ENCODE data around the gene DPM3. TPM values are rescaled to one million over a fixed set of nuclear protein-coding genes. Genes with fewer than 3 reads are reported as not detected.
"Not testable (repeated sequence)": the region's sequence is repeated elsewhere in the genome, so short reads cannot be mapped to it uniquely, and the experiment has no call there.

Gene DPM3
- total and polyA plus RNA-seq, 9 of the 15 experiments (the other 6 are each of a cell fraction or from before 2014, with no cell fraction given) = 3.7 to 120 (median 36.4) TPM

DNA sequence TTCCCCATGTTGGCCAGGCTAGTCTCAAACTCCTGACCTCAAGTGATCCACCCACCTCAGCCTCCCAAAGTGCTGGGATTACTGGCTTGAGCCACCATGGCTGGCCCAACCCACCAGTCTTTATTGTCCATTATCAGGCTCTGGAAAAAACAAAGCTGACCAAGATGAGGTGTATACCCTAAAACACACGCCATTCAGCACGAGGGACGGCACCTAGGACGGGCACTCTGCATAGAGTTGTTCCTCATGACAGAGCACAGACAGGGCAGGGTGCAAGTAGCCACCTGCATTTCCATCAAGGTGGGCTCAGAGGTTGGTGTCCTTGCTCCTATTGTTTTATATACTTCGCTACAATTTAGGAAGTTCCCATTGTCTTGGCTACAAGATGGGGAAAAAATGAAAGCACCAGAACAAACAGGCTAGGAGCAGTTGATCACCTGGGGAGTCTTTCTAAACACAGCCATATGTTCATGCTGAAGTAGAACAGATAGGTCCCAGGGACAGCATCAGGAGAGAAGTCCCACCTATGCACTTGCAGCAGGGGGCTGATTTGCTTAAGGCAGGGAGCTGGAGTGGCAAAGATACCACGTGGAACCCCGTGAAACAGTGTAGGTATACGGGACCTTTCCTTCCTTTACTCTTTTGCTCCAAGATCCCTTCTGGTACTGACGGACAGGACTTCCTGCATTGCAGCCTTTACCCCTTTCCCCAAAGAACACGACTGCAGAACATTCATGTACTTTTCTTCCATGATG lies 28.3 kb upstream of the DPM3 start:
- H3K9me1 ChIP-seq (ENCODE audit: control insufficient read depth, insufficient read depth, low read length) = no peaks in the 10 kb centered on the region
- ChIA-PET CTCF (ENCODE audit: low intra/inter-chr PET ratio) (interaction anchor here (0.7 to 4.4 kb wide), 6 partner anchors 48 to 84 kb away, joined by 3 to 59 read pairs (median 18); no protein-coding TSS in a partner anchor), POLR2A (interaction anchor here (0.8 to 1.4 kb wide), 6 partner anchors 10 to 106 kb away, joined by 3 to 9 read pairs (median 4); no protein-coding TSS in a partner anchor)
- in situ Hi-C loops (cut with MboI) (loop anchor here (5.0 kb wide), 1 partner anchor 76 kb away; no protein-coding TSS in a partner anchor), intact Hi-C loops (cut with micrococcal nuclease) (loop anchor here (5.0 kb wide), 1 partner anchor 56 kb away; no protein-coding TSS in a partner anchor)
- TF ChIP-seq SUPT5H (IDR thresholded peaks at IDR 0.05) = peak; percentile 26; the same call in 1 of the 2 replicates
- no peak for TF ChIP-seq SMAD4 (CRISPR knock-in tag; conservative IDR thresholded peaks at IDR 0.05)
- TF ChIP-seq POLR2B (IDR thresholded peaks at IDR 0.05; ENCODE audit: low read depth, partially characterized antibody) = peak; percentile 40
- H3K36me3 ChIP-seq (ENCODE audit: control insufficient read depth, insufficient read depth, low read length) = peaks cover 35% of the 10 kb centered on the region
- no TSS peak for BruUV-seq (replicated peaks)
- H3K27me3 ChIP-seq (ENCODE audit: control insufficient read depth in 2 of 2, insufficient read depth in 2 of 2, low read length in 2 of 2) = no peaks in the 10 kb centered on the region
- WGBS (ENCODE audit: insufficient coverage, low coverage, missing lambda C conversion rate) = 79% methylated on average over 10 of the region's 10 CpGs
- FAIRE-seq (no peak), DNase-seq (ENCODE audit: extremely low read depth in 1 of 4, low spot score in 3 of 4) (no peak), ATAC-seq (no peak)
- H3K9ac ChIP-seq (ENCODE audit: insufficient read depth in 1 of 2, low read depth in 2 of 2, low read length in 2 of 2) = no peak overlapping the region
- H3K4me3 ChIP-seq = no peak overlapping the region
- no peak overlapping the region for H3K4me2 ChIP-seq (ENCODE audit: insufficient read depth, low read length)
- H3K9me3 ChIP-seq (replicated peaks; ENCODE audit: control insufficient read depth, insufficient read depth, low read depth, low read length) = no peaks in the 10 kb centered on the region
- H3K27ac ChIP-seq (ENCODE audit: extremely low read depth, low read depth, low read length) = no peak overlapping the region
- peaks cover 13 to 21% of the 10 kb centered on the region in 2 experiments; a peak in 4 of 5 replicates for H3K4me1 ChIP-seq (replicated peaks in 1 of 2; ENCODE audit: control insufficient read depth in 2 of 2, insufficient read depth in 2 of 2, low read length in 2 of 2)
- H4K20me1 ChIP-seq (replicated peaks; ENCODE audit: control insufficient read depth, insufficient read depth, low read length) = no peaks in the 10 kb centered on the region
- no peak overlapping the region for H2AFZ ChIP-seq (ENCODE audit: low read depth, low read length)
- H3K79me2 ChIP-seq (ENCODE audit: control insufficient read depth, insufficient read depth, low read length) = peaks cover 15% of the 10 kb centered on the region

DNA sequence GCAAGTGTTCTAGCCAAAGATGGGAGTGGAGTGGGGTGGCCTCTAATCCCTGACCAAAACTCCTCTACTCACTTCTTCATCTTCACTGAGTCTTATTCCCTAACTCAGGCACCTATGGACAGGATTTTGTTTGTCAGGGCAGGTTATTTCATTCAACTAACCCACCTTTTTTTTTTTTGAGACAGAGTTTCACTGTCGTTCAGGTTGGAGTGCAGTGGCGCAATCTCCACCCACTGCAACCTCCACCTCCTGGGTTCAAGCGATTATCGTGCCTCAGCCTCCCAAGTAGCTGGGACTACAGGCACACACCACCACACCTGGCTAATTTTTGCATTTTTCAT lies 27.7 kb upstream of the DPM3 start:
- not testable (repeated sequence) for H2AFZ ChIP-seq (ENCODE audit: low read depth, low read length); BruUV-seq (replicated peaks); H4K20me1 ChIP-seq (replicated peaks; ENCODE audit: control insufficient read depth, insufficient read depth, low read length); H3K9me3 ChIP-seq (replicated peaks; ENCODE audit: control insufficient read depth, insufficient read depth, low read depth, low read length); H3K27me3 ChIP-seq (ENCODE audit: control insufficient read depth in 2 of 2, insufficient read depth in 2 of 2, low read length in 2 of 2); ATAC-seq; H3K4me2 ChIP-seq (ENCODE audit: insufficient read depth, low read length); FAIRE-seq; H3K9me1 ChIP-seq (ENCODE audit: control insufficient read depth, insufficient read depth, low read length); DNase-seq (ENCODE audit: extremely low read depth in 1 of 4, low spot score in 3 of 4); H3K9ac ChIP-seq (ENCODE audit: insufficient read depth in 1 of 2, low read depth in 2 of 2, low read length in 2 of 2); H3K4me3 ChIP-seq; H3K27ac ChIP-seq (ENCODE audit: extremely low read depth, low read depth, low read length)
- Histone ChIP-seq H3K36me3 (ENCODE audit: control insufficient read depth, insufficient read depth, low read length) (peaks cover 35% of the 10 kb centered on the region), H3K4me1 (replicated peaks in 1 of 2; ENCODE audit: control insufficient read depth in 2 of 2, insufficient read depth in 2 of 2, low read length in 2 of 2) (peaks cover 10 to 17% of the 10 kb centered on the region in 2 experiments; a peak in 4 of 5 replicates), H3K79me2 (ENCODE audit: control insufficient read depth, insufficient read depth, low read length) (peaks cover 15% of the 10 kb centered on the region)
- ChIA-PET CTCF (ENCODE audit: low intra/inter-chr PET ratio) (interaction anchor here (0.7 to 4.4 kb wide), 6 partner anchors 47 to 83 kb away, joined by 3 to 59 read pairs (median 18); no protein-coding TSS in a partner anchor), POLR2A (interaction anchor here (0.8 to 1.4 kb wide), 6 partner anchors 11 to 105 kb away, joined by 3 to 9 read pairs (median 4); no protein-coding TSS in a partner anchor)
- intact Hi-C loops (cut with micrococcal nuclease) (loop anchor here (5.0 kb wide), 1 partner anchor 56 kb away; no protein-coding TSS in a partner anchor), in situ Hi-C loops (cut with MboI) (loop anchor here (5.0 kb wide), 1 partner anchor 76 kb away; no protein-coding TSS in a partner anchor)
- WGBS (ENCODE audit: insufficient coverage, low coverage, missing lambda C conversion rate) = 36% methylated on average over 4 of the region's 4 CpGs
- TF ChIP-seq SMARCA4 (IDR thresholded peaks at IDR 0.05) = 0 out of 2 replicates have a peak, but pooled peaks have one; percentile 2
- TF ChIP-seq CEBPB (tag; IDR thresholded peaks at IDR 0.05) = peak; percentile 74

Measured in K562 (cell line).